Measurements from ENCODE around the gene PGAM1.

The PGAM1 gene

GRCh38 chr10:97481071-97481470, 55.1 kb downstream of the PGAM1 start:
- Histone ChIP-seq H3K4me3 (ENCODE audit: low read depth in 1 of 2, low read length in 2 of 2) (no peak overlapping the region), H3K9me3 (ENCODE audit: control insufficient read depth in 1 of 2, low read length in 2 of 2) (no peaks in the 10 kb centered on the region), H3K27ac (ENCODE audit: low read length) (no peak overlapping the region), H3K36me3 (ENCODE audit: control insufficient read depth in 1 of 2, insufficient read depth in 2 of 2, low read length in 2 of 2) (peaks cover 39 to 52% of the 10 kb centered on the region in 2 donors), H3K4me1 (ENCODE audit: control insufficient read depth in 1 of 2, insufficient read depth in 2 of 2, low read length in 2 of 2) (no peaks in the 10 kb centered on the region), H3K27me3 (ENCODE audit: low read depth, low read length) (no peaks in the 10 kb centered on the region)

GRCh38 chr10:97482381-97482780, 56.4 kb downstream of the PGAM1 start:
- H3K4me3 ChIP-seq (ENCODE audit: low read depth in 1 of 2, low read length in 2 of 2): no peak overlapping the region
- H3K27ac ChIP-seq (ENCODE audit: low read length): no peak overlapping the region
- H3K27me3 ChIP-seq (ENCODE audit: low read depth, low read length): no peaks in the 10 kb centered on the region
- no peaks in the 10 kb centered on the region for H3K4me1 ChIP-seq (ENCODE audit: control insufficient read depth in 1 of 2, insufficient read depth in 2 of 2, low read length in 2 of 2)
- H3K9me3 ChIP-seq (ENCODE audit: control insufficient read depth in 1 of 2, low read length in 2 of 2): no peaks in the 10 kb centered on the region
- peaks cover 28 to 39% of the 10 kb centered on the region in 2 donors for H3K36me3 ChIP-seq (ENCODE audit: control insufficient read depth in 1 of 2, insufficient read depth in 2 of 2, low read length in 2 of 2)
